ENCODE data around the gene GPR150. TPM values are rescaled to one million over a fixed set of nuclear protein-coding genes. Genes with fewer than 3 reads are reported as not detected.
"Not testable (repeated sequence)": the region's sequence is repeated elsewhere in the genome, so short reads cannot be mapped to it uniquely, and the experiment has no call there.

The GPR150 gene
- total RNA-seq, 4 donors from 2014 or later, result 0.25 to 1.6 (median 0.56) TPM

GRCh38 chr5:95631255-95631958, 11.5 kb downstream of the GPR150 start:
- DNase-seq (ENCODE audit: low spot score in 2 of 2), result no peak
- TF ChIP-seq CTCF (IDR thresholded peaks at IDR 0.05) (no peak), POLR2A (IDR thresholded peaks at IDR 0.05) (no peak)
- no peak overlapping the region for H3K4me3 ChIP-seq (ENCODE audit: low read depth, poor library complexity, severe bottlenecking)
- intact Hi-C loops (cut with DNase I; ENCODE audit: low total_unique reads), result no loop called here
- WGBS, 2 donors, result 59 to 61% methylated on average over 2 of the region's 2 CpGs

- no peak overlapping the region for H3K4me3 ChIP-seq (ENCODE audit: low read depth, poor library complexity, severe bottlenecking)
- intact Hi-C loops (cut with DNase I; ENCODE audit: low total_unique reads), result no loop called here
- 79 to 83% methylated on average over 4 of the region's 4 CpGs for WGBS, 2 donors
- TF ChIP-seq CTCF (IDR thresholded peaks at IDR 0.05) (no peak), POLR2A (IDR thresholded peaks at IDR 0.05) (no peak)
- no peak for DNase-seq (ENCODE audit: low spot score in 2 of 2)
Observed at GRCh38 chr5:95631991-95632675, 12.2 kb downstream of the GPR150 start.

GRCh38 chr5:95632942-95633341, 13.1 kb downstream of the GPR150 start:
- WGBS, 2 donors, result 89 to 98% methylated on average over 2 of the region's 2 CpGs
- H3K4me3 ChIP-seq (ENCODE audit: low read depth, poor library complexity, severe bottlenecking); intact Hi-C loops (cut with DNase I; ENCODE audit: low total_unique reads); DNase-seq (ENCODE audit: low spot score in 2 of 2): not testable (repeated sequence)

DNA sequence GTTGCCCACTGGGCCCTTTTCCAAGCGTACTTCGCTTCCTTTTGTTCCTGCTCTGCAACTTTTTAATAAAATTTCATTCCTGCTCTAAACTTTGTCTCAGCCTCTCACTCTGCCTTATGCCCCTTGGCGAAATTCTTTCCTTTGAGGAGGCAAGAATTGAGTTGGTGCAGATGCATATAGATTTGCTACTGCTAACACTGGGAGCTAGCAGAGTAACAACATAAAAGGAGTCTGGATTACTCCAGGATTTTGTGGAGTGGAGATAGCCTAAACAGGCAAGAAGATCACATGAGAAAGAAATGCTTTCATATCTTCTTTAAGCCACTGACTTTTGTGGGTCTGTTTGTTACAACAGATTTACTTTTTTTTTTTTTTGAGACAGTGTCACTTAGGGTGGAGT, 13.8 kb downstream of the GPR150 start:
- DNase-seq (ENCODE audit: low spot score in 2 of 2), result no peak
- WGBS, 2 donors, result 73 to 86% methylated on average over 3 of the region's 3 CpGs
- H3K4me3 ChIP-seq (ENCODE audit: low read depth, poor library complexity, severe bottlenecking), result no peak overlapping the region
- TF ChIP-seq CTCF (IDR thresholded peaks at IDR 0.05), result no peak
- no peak for TF ChIP-seq POLR2A (IDR thresholded peaks at IDR 0.05)
- intact Hi-C loops (cut with DNase I; ENCODE audit: low total_unique reads), result no loop called here

DNA sequence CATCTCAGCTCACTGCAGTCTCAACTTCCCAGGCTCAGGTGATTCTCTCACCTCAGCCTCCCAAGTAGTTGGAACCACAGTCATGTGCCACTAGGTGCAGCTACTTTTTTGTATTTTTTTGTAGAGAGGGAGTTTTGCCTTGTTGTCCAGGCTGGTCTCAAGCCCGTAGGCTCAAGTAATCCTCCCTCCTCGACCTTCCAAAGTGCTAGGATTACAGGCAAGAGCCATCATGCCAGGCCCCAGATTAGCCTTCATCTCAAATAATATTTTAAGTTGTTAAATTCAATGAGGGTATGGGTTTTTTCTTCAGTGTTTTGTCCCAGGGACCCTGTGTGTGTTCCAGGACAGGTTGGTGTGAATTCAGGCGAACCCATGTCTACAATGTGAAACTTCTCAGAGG, 14.2 kb downstream of the GPR150 start:
- intact Hi-C loops (cut with DNase I; ENCODE audit: low total_unique reads), result no loop called here
- no peak for TF ChIP-seq POLR2A (IDR thresholded peaks at IDR 0.05)
- no peak for TF ChIP-seq CTCF (IDR thresholded peaks at IDR 0.05)

GRCh38 chr5:95638632-95639031, 18.7 kb downstream of the GPR150 start:
- WGBS, 2 donors, result 78 to 86% methylated on average over 3 of the region's 3 CpGs
- TF ChIP-seq POLR2A (IDR thresholded peaks at IDR 0.05) (no peak), CTCF (IDR thresholded peaks at IDR 0.05) (no peak)
- H3K4me3 ChIP-seq (ENCODE audit: low read depth, poor library complexity, severe bottlenecking), result no peak overlapping the region
- no peak for DNase-seq (ENCODE audit: low spot score in 2 of 2)
- intact Hi-C loops (cut with DNase I; ENCODE audit: low total_unique reads), result no loop called here

More for the DNA sequence above, 14.2 kb downstream of the GPR150 start:
- WGBS, 2 donors, result 93 to 97% methylated on average over 3 of the region's 3 CpGs
- no peak overlapping the region for H3K4me3 ChIP-seq (ENCODE audit: low read depth, poor library complexity, severe bottlenecking)
- DNase-seq (ENCODE audit: low spot score in 2 of 2), result no peak
